ENCODE measurements around the gene CD27. TPM values are rescaled to one million over a fixed set of nuclear protein-coding genes. Genes with fewer than 3 reads are reported as not detected.
A peak's percentile ranks its signal among the peaks of the same experiment; 100 is the strongest.
"Not testable (repeated sequence)": the region's sequence is repeated elsewhere in the genome, so short reads cannot be mapped to it uniquely, and the experiment has no call there.

CD27 gene
- total RNA-seq, 2 experiments from 2014 or later, result 112 to 131 TPM

GRCh38 chr12:6424008-6424347, 20.8 kb upstream of the CD27 start:
- Mint-ChIP-seq H3K4me3 (no peak overlapping the region), H3K4me1 (ENCODE audit: low read depth) (peaks cover 48% of the 10 kb centered on the region), H3K27ac (peak overlapping the region; percentile 83), H3K27me3 (ENCODE audit: low read depth) (no peaks in the 10 kb centered on the region), H3K36me3 (ENCODE audit: low read depth) (no peaks in the 10 kb centered on the region), H3K9me3 (ENCODE audit: insufficient read depth) (no peaks in the 10 kb centered on the region)
- no peak for DNase-seq
- ChIA-PET CTCF (interaction anchor here (0.6 to 7.8 kb wide), 28 partner anchors 10 to 410 kb away, joined by 3 to 288 read pairs (median 5); partner anchors contain the start of genes CD27, GAPDH, IFFO1 and MRPL51), POLR2A (interaction anchor here (0.7 to 6.1 kb wide), 12 partner anchors 23 to 114 kb away, joined by 3 to 49 read pairs (median 10); partner anchors contain the start of genes GAPDH, MRPL51, TAPBPL and VAMP1)
- no peak for ATAC-seq

- H3K27ac Mint-ChIP-seq, result no peak overlapping the region
- POLR2A ChIA-PET, result interaction anchor here (0.8 to 6.1 kb wide), 12 partner anchors 22 to 131 kb away, joined by 3 to 49 read pairs (median 10); partner anchors contain the start of genes GAPDH, IFFO1, MRPL51 and TAPBPL
- CTCF ChIA-PET, result interaction anchor here (1.3 to 7.8 kb wide), 15 partner anchors 10 to 138 kb away, joined by 3 to 288 read pairs (median 21); partner anchors contain the start of genes CD27, GAPDH, IFFO1 and MRPL51
- no peak for DNase-seq
- H3K9me3 Mint-ChIP-seq (ENCODE audit: insufficient read depth), result no peaks in the 10 kb centered on the region
- no peaks in the 10 kb centered on the region for H3K27me3 Mint-ChIP-seq (ENCODE audit: low read depth)
- H3K36me3 Mint-ChIP-seq (ENCODE audit: low read depth), result no peaks in the 10 kb centered on the region
- H3K4me1 Mint-ChIP-seq (ENCODE audit: low read depth), result peaks cover 50% of the 10 kb centered on the region
- ATAC-seq, result no peak
- no peak overlapping the region for H3K4me3 Mint-ChIP-seq
Observed at GRCh38 chr12:6424866-6425265, 19.9 kb upstream of the CD27 start.

GRCh38 chr12:6425590-6426531, 18.9 kb upstream of the CD27 start:
- Mint-ChIP-seq H3K27me3 (ENCODE audit: low read depth) (no peaks in the 10 kb centered on the region), H3K4me1 (ENCODE audit: low read depth) (peaks cover 60% of the 10 kb centered on the region), H3K9me3 (ENCODE audit: insufficient read depth) (no peaks in the 10 kb centered on the region), H3K27ac (peak overlapping the region; percentile 90), H3K36me3 (ENCODE audit: low read depth) (no peaks in the 10 kb centered on the region), H3K4me3 (no peak overlapping the region)
- CTCF ChIA-PET, result interaction anchor here (0.8 to 7.8 kb wide), 14 partner anchors 9 to 131 kb away, joined by 3 to 288 read pairs (median 21); partner anchors contain the start of genes CD27, GAPDH, MRPL51 and TAPBPL
- no peak for DNase-seq
- ATAC-seq, result no peak
- POLR2A ChIA-PET, result interaction anchor here (1.0 to 6.1 kb wide), 17 partner anchors 9 to 130 kb away, joined by 3 to 49 read pairs (median 5); partner anchors contain the start of genes CD27, GAPDH, IFFO1 and MRPL51

GRCh38 chr12:6426882-6427671, 17.7 kb upstream of the CD27 start:
- ChIA-PET POLR2A (interaction anchor here (1.0 to 6.1 kb wide), 11 partner anchors 17 to 106 kb away, joined by 3 to 49 read pairs (median 6); partner anchors contain the start of genes CD27, MRPL51, TAPBPL and VAMP1), CTCF (interaction anchor here (1.4 to 7.8 kb wide), 9 partner anchors 7 to 111 kb away, joined by 3 to 288 read pairs (median 36); partner anchors contain the start of genes CD27, GAPDH, MRPL51 and TAPBPL)
- peak; percentile 86 for DNase-seq
- ATAC-seq, result peak; percentile 78
- Mint-ChIP-seq H3K9me3 (ENCODE audit: insufficient read depth) (no peaks in the 10 kb centered on the region), H3K4me3 (peak overlapping the region; percentile 62), H3K27ac (peak overlapping the region; percentile 90), H3K4me1 (ENCODE audit: low read depth) (peaks cover 69% of the 10 kb centered on the region), H3K36me3 (ENCODE audit: low read depth) (no peaks in the 10 kb centered on the region), H3K27me3 (ENCODE audit: low read depth) (no peaks in the 10 kb centered on the region)

GRCh38 chr12:6427796-6428195, 17.0 kb upstream of the CD27 start:
- Mint-ChIP-seq H3K4me3 (peak overlapping the region; percentile 62), H3K27ac (peak overlapping the region; percentile 90), H3K4me1 (ENCODE audit: low read depth) (peaks cover 72% of the 10 kb centered on the region)
- not testable (repeated sequence) for H3K27me3 Mint-ChIP-seq (ENCODE audit: low read depth); DNase-seq; H3K36me3 Mint-ChIP-seq (ENCODE audit: low read depth); ATAC-seq; H3K9me3 Mint-ChIP-seq (ENCODE audit: insufficient read depth)
- ChIA-PET POLR2A (interaction anchor here (1.0 to 6.1 kb wide), 8 partner anchors 18 to 105 kb away, joined by 3 to 49 read pairs (median 6); partner anchors contain the start of genes TAPBPL and VAMP1), CTCF (interaction anchor here (0.9 to 7.8 kb wide), 5 partner anchors 9 to 110 kb away, joined by 3 to 288 read pairs (median 4); partner anchors contain the start of gene GAPDH)

GRCh38 chr12:6428326-6428725, 16.4 kb upstream of the CD27 start:
- no peaks in the 10 kb centered on the region for H3K27me3 Mint-ChIP-seq (ENCODE audit: low read depth)
- ATAC-seq (no peak), DNase-seq (no peak)
- peaks cover 71% of the 10 kb centered on the region for H3K4me1 Mint-ChIP-seq (ENCODE audit: low read depth)
- peak overlapping the region; percentile 30 for H3K27ac Mint-ChIP-seq
- CTCF ChIA-PET, result interaction anchor here (0.9 to 7.8 kb wide), 4 partner anchors 9 to 94 kb away, joined by 3 to 288 read pairs (median 4); no protein-coding TSS in a partner anchor
- no peaks in the 10 kb centered on the region for H3K9me3 Mint-ChIP-seq (ENCODE audit: insufficient read depth)
- no peak overlapping the region for H3K4me3 Mint-ChIP-seq
- H3K36me3 Mint-ChIP-seq (ENCODE audit: low read depth), result no peaks in the 10 kb centered on the region
- POLR2A ChIA-PET, result interaction anchor here (1.1 to 6.1 kb wide), 3 partner anchors 35 to 42 kb away, joined by 3 to 38 read pairs (median 6); partner anchors contain the start of gene VAMP1

- Mint-ChIP-seq H3K4me3 (no peak overlapping the region), H3K27ac (peak overlapping the region; percentile 60), H3K9me3 (ENCODE audit: insufficient read depth) (no peaks in the 10 kb centered on the region), H3K27me3 (ENCODE audit: low read depth) (no peaks in the 10 kb centered on the region), H3K4me1 (ENCODE audit: low read depth) (peaks cover 72% of the 10 kb centered on the region), H3K36me3 (ENCODE audit: low read depth) (no peaks in the 10 kb centered on the region)
- ChIA-PET POLR2A (no interaction called here), CTCF (no interaction called here)
- ATAC-seq (no peak), DNase-seq (peak; percentile 44)
Observed at GRCh38 chr12:6430124-6430989, 14.4 kb upstream of the CD27 start.

- ChIA-PET CTCF (interaction anchor here (1.3 to 5.7 kb wide), 6 partner anchors 8 to 107 kb away, joined by 3 to 39 read pairs (median 19); partner anchors contain the start of gene CD27), POLR2A (interaction anchor here (2.1 to 6.4 kb wide), 4 partner anchors 11 to 37 kb away, joined by 9 to 48 read pairs (median 30); partner anchors contain the start of genes CD27, TAPBPL and VAMP1)
- H3K27me3 Mint-ChIP-seq (ENCODE audit: low read depth), result no peaks in the 10 kb centered on the region
- no peak overlapping the region for H3K4me3 Mint-ChIP-seq
- no peaks in the 10 kb centered on the region for H3K36me3 Mint-ChIP-seq (ENCODE audit: low read depth)
- peak; percentile 33 for ATAC-seq
- DNase-seq, result no peak
- peaks cover 51% of the 10 kb centered on the region for H3K4me1 Mint-ChIP-seq (ENCODE audit: low read depth)
- H3K27ac Mint-ChIP-seq, result peak overlapping the region; percentile 61
- no peaks in the 10 kb centered on the region for H3K9me3 Mint-ChIP-seq (ENCODE audit: insufficient read depth)
Observed at GRCh38 chr12:6432991-6433390, 11.8 kb upstream of the CD27 start.

GRCh38 chr12:6434205-6435140, 10.3 kb upstream of the CD27 start:
- peak; percentile 62 for DNase-seq
- CTCF ChIA-PET, result interaction anchor here (0.8 to 5.7 kb wide), 10 partner anchors 10 to 128 kb away, joined by 3 to 39 read pairs (median 6); partner anchors contain the start of gene CD27
- Mint-ChIP-seq H3K4me3 (peak overlapping the region; percentile 50), H3K27me3 (ENCODE audit: low read depth) (no peaks in the 10 kb centered on the region), H3K4me1 (ENCODE audit: low read depth) (peaks cover 54% of the 10 kb centered on the region), H3K36me3 (ENCODE audit: low read depth) (no peaks in the 10 kb centered on the region), H3K9me3 (ENCODE audit: insufficient read depth) (no peaks in the 10 kb centered on the region), H3K27ac (peak overlapping the region; percentile 91)
- POLR2A ChIA-PET, result interaction anchor here (1.2 to 6.4 kb wide), 7 partner anchors 8 to 100 kb away, joined by 4 to 48 read pairs (median 15); partner anchors contain the start of genes CD27, TAPBPL and VAMP1
- peak; percentile 87 for ATAC-seq

Measured in activated CD8-positive, alpha-beta T cell treated with anti-CD3 and anti-CD28 coated beads, Interleukin-2, amount 10 ng/mL, durations not matched to agents 7 days and 5 days (primary cell).